Measurements from ENCODE around the gene SKP1.

The SKP1 gene

GRCh38 chr5:134140530-134141201 is 36.1 kb downstream of the SKP1 start:
- DNase-seq (ENCODE audit: low read depth) = peak; percentile 88

DNA sequence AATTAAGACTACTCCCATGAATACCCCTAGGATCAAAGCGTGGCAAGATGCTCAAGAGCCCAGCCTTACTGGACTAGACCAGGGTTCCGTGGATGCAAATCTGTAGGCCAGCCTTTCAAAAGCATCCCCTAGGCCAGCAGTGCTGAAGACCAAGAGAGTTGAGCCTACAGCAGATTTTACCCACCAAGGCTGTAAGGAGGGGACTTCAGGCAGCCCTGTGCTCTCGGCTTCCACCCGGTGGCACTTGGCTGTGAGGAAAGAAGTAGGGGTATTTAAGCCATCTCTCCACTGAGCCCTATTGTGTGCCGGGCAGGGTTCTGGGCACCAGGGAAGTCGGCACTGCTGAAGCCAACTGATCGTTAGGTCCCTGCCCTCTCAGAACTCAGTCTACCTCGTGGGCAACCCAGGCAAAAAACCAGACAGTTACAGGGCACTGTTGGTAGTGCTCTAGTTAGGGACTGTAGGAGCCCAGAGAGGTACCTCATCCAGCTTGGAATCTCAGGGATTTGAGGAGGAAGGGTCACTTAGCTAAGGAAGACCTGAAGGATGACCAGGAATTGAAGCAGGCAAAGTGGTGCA is 36.8 kb downstream of the SKP1 start:
- no peak for DNase-seq (ENCODE audit: low read depth)
- TF ChIP-seq, protein P1, sequence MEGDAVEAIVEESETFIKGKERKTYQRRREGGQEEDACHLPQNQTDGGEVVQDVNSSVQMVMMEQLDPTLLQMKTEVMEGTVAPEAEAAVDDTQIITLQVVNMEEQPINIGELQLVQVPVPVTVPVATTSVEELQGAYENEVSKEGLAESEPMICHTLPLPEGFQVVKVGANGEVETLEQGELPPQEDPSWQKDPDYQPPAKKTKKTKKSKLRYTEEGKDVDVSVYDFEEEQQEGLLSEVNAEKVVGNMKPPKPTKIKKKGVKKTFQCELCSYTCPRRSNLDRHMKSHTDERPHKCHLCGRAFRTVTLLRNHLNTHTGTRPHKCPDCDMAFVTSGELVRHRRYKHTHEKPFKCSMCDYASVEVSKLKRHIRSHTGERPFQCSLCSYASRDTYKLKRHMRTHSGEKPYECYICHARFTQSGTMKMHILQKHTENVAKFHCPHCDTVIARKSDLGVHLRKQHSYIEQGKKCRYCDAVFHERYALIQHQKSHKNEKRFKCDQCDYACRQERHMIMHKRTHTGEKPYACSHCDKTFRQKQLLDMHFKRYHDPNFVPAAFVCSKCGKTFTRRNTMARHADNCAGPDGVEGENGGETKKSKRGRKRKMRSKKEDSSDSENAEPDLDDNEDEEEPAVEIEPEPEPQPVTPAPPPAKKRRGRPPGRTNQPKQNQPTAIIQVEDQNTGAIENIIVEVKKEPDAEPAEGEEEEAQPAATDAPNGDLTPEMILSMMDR (conservative IDR thresholded peaks at IDR 0.05; ENCODE audit: low read depth, low read length) = no peak
- no peak overlapping the region for H3K4me3 ChIP-seq (ENCODE audit: low read depth, low read length)

More at GRCh38 chr5:134140530-134141201, 36.1 kb downstream of the SKP1 start:
- TF ChIP-seq, protein P1 (conservative IDR thresholded peaks at IDR 0.05; ENCODE audit: low read depth, low read length) = peak; percentile 87
- no peak overlapping the region for H3K4me3 ChIP-seq (ENCODE audit: low read depth, low read length)

- TF ChIP-seq, protein P1 (conservative IDR thresholded peaks at IDR 0.05; ENCODE audit: low read depth, low read length) = no peak
- H3K4me3 ChIP-seq (ENCODE audit: low read depth, low read length) = no peak overlapping the region
- DNase-seq (ENCODE audit: low read depth) = no peak
These were observed 37.3 kb downstream of the SKP1 start for GRCh38 chr5:134139377-134139851.

GRCh38 chr5:134138416-134139376 is 38.1 kb downstream of the SKP1 start:
- DNase-seq (ENCODE audit: low read depth) = peak; percentile 23
- no peak overlapping the region for H3K4me3 ChIP-seq (ENCODE audit: low read depth, low read length)
- TF ChIP-seq, protein P1 (conservative IDR thresholded peaks at IDR 0.05; ENCODE audit: low read depth, low read length) = no peak

GRCh38 chr5:134136771-134137170 is 40.0 kb downstream of the SKP1 start:
- H3K4me3 ChIP-seq (ENCODE audit: low read depth, low read length) = no peak overlapping the region
- no peak for DNase-seq (ENCODE audit: low read depth)
- TF ChIP-seq, protein P1 (conservative IDR thresholded peaks at IDR 0.05; ENCODE audit: low read depth, low read length) = no peak

GRCh38 chr5:134136221-134136631 is 40.5 kb downstream of the SKP1 start:
- TF ChIP-seq, protein P1 (conservative IDR thresholded peaks at IDR 0.05; ENCODE audit: low read depth, low read length) = no peak
- H3K4me3 ChIP-seq (ENCODE audit: low read depth, low read length) = no peak overlapping the region
- no peak for DNase-seq (ENCODE audit: low read depth)

All from choroid plexus epithelial cell (primary cell).